ENCODE measurements around the gene AUTS2.

Gene AUTS2

DNA sequence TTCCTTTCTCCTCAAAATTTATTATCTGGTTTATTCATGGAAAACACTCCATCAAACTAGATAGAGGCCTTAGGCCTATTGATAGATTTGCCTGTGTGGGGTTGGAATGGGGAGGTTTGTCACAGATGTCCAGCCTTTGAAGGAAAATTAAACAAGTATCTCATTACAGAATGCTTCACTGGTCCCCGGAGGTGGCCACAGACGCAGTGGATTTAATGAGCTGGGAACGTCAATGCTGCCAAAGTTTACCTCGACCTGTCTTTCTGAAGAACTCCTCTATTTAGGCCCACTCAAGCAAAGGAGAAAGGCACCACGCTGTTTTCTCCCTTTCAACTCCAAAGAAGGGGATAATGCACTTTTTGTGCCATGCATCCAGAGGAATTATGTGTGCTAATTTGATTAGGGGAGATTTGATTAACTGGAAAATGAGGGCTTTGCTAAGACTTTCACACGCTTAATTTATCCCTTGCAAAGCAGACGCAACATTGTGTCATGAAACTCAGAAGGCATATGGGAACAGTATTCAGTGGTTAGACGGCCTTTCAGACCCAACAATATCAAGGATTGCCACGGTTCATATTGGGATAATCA, 974.9 kb downstream of the AUTS2 start:
- no peak for DNase-seq (ENCODE audit: low read depth, low spot score)

- no peak for DNase-seq (ENCODE audit: low read depth, low spot score)
Measured at GRCh38 chr7:70573696-70574095, 975.4 kb downstream of the AUTS2 start.

GRCh38 chr7:70574314-70574834, 976.1 kb downstream of the AUTS2 start:
- DNase-seq (ENCODE audit: low read depth, low spot score) = no peak

DNA sequence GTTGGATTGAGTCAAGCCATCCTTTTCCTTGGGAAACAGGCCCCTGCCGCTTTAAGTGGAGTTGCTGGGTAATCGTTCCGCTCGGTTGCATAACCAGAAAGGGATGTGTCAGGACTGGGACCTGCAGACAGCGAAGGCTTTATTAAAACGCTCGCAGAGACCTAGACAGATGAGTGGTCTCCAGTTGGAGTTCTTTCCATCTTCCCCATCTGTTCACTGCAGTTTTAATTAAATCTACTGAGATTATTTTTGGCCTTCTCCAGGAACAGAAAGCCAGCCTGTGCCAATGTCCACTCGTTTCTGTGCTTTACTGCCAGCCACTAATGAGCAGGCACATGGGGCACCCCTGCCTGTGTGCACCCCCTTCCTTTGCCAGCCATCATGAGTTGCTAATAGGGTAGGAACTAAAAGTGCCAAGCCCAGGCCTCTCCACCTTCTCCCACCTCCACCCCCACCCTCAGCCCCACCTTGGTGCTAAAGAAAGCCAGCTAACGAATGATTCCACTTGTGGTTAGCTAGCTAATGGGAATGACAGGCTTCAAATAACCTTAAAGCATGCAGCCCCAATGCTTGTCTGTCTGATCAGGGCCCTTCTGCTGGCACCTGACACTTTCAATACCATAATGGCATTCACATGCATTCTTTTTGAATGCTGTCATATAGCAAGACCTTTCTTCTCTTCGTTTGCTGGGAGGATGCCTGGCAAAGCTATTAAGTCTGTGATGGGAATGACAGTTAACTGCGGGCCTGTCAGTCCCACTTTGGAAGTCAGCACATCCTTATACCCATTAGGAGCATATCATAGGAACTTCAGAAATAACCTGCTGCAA, 976.9 kb downstream of the AUTS2 start:
- no peak for DNase-seq (ENCODE audit: low read depth, low spot score)

GRCh38 chr7:70577078-70577477, 978.8 kb downstream of the AUTS2 start:
- DNase-seq (ENCODE audit: low read depth, low spot score) = no peak

DNA sequence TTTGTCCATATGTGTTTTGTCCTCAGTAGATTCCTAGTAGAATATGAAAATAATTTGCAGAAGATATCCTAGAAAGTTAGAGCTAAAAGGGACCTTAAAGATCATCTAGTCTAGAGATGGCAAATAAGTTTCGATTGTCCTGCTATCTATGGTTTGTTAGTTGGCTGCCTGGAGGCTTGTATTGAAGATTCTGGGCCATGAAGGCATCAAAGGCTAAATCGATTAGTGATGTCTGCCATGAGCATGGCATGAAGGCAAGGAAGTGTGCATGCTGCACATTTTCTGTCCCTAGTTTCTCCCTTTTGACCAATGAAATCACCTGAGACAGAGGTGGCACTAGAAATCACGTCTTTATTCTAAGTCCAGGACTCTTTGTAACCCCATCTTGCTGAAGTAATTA, 979.9 kb downstream of the AUTS2 start:
- no peak for DNase-seq (ENCODE audit: low read depth, low spot score)

GRCh38 chr7:70579397-70580097, 981.3 kb downstream of the AUTS2 start:
- no peak for DNase-seq (ENCODE audit: low read depth, low spot score)

DNA sequence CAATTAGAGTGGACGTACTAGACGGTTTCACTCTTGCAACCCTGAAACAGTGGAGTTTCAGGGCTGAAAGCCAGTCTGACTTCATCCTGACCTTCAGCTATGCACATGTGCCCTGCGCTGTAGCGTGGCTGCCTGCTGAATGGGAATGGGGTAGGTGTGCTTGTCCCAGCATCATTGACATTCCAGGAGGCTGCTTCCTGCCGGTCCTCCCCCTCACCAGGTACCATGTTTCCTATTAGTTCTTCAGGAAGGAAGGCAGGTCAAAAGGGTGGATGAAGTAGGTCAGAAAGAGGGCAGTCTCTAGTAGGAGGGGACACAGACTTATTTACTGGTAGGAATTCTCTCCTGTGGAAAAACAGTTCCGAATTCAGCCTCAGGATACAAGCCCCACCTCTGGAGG, 981.9 kb downstream of the AUTS2 start:
- no peak for DNase-seq (ENCODE audit: low read depth, low spot score)

- no peak for DNase-seq (ENCODE audit: low read depth, low spot score)
Measured at GRCh38 chr7:70582927-70583895, 984.9 kb downstream of the AUTS2 start.

DNA sequence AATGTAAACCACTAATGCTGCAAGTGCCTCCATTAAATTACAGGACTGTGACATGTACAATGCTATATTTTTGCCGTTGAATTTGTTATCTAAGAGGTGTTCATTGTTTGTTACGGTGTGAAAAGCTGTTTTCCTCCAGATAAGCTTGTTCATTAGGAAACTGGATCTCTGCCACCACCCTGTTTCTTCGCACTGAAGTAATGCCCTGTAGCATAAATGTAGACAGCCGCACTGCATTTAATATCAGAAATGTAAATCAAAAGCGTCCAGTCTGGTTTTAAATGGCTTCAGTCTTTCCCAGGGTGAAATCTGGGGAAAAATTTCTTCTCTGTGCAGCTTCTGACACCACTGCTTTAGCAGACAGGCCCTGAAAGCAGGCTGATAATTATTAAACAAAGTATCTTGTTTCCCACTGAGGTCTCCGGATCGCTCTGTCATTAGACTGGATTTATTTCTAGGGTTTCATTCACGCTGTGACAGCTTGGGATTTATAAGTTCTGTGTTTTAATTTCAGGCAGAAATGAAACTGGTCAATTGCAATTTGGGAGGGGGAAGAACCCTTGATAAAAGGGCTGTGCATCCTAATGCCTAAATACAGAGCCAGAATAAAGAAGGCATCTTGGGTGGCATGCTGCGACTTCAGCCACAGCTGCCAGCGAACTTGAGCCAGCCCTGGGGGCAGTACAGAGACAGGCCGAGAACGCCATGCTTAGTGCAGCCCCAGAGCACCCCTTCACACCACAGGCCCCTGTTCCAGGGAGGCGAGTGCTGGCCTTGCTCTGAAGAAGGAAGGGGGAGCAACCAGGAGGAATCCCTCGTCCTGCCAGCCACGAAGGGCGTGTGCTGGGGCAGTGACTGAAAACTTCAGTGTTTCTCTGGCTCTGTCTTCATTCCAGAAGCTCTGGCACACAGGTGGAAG, 985.9 kb downstream of the AUTS2 start:
- no peak for DNase-seq (ENCODE audit: low read depth, low spot score)

DNA sequence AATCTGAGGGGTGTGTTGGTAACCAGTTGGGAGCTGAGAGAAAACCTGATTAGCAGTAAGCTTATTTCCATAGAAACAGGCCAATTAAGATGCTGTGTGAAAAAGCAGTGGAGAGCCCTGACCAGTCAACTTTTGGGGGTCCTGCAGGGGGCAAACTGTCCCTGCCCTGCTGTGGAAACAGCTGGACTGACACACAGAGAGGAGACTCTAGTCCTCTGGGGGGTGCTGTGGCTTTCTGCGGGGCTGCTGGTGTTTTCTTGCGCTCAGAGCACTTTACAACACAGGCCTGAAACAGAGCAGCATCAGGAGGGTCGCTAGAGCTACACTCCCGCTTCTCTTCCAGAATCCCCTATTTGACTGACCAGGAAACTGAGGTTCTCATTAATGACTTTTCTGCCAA, 986.8 kb downstream of the AUTS2 start:
- DNase-seq (ENCODE audit: low read depth, low spot score) = no peak

DNA sequence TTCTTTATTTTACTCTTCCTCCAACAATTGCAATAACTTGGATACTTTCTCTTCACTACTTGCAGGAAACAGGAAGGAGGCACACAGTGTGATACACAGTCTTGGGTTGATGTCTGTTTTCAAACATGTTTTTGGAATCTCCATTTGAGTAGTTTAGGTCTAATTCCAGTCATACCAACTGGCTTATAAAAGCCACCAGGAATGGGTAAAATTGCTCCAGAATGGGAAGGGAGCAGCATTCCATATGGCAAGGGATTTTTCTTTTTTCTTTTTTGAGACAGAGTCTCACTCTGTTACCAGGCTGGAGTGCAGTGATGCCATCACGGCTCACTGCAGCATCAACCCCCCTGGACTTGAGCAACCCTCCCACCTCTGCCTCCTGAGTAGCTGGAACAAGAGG, 988.5 kb downstream of the AUTS2 start:
- no peak for DNase-seq (ENCODE audit: low read depth, low spot score)

DNA sequence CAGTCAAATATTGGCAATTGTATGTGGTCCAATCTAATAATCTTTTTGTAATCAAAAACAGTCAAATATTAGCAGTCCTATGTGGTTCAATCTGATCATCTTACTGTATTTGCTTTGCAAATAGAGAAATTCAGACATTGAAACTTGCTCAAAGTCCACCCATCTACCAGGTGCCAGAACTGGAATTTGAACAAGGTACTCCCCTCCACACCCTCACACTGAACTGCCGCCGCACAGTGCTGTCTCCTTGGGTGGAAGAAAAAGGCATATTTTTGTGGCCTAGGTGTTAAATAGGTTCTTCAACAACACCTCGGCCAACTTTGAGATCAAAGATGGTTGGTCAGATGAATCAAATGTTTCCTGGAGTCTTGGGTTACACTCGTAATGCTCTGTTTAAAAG, 989.5 kb downstream of the AUTS2 start:
- no peak for DNase-seq (ENCODE audit: low read depth, low spot score)

DNA sequence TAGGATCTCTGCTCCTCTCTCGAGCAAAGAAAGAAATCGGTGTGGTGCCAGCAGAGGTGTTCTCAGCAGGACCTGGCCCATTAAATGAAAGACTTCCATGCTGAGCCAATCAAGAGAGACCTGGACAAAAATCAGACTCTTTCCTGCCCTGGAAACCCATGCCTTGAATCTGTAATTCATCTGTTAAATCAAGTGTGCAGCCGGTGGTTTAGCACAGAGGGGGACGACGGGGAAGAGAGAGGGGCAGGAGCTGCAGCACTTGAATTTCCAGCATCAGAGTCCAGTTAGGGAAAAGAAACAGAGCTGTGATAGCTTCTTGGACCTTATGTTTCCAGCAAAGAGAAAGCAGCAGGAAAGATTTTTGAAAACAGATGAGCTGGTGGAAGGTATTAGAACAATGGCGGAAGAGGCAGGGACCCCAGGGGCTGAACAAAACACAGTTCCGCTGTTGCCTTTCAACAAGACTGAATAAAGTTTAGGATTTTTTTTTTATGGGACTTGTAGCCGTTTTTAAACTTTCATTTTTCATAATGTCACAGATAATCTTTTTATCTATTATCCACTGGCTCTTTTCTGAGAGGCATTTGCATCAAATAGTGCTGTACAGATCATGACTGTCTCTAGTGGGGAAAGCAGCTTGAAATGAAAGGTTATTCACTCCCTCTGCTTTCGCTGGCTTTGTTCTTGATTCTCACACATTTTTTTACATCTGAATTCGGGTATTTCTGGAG, 990.1 kb downstream of the AUTS2 start:
- no peak for DNase-seq (ENCODE audit: low read depth, low spot score)

DNA sequence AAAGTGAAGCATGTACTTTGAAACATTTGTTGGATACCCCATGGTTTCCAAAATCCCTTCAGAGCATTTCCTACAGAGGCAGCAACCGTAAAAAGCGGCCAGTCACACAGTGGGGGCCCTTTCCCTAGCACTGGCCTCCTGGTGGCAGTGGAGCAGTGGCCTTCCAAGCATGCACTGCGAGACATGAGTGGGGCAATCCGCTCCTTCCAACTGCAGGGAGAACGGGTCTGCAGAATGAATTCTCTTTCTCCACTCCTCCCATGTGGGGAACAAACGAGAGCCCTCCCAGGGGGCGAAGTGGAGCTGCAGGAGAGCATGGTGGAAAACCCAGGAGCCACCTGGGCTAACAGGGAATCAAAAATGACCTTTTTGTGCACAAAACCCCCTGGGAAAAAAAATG, 990.7 kb downstream of the AUTS2 start:
- no peak for DNase-seq (ENCODE audit: low read depth, low spot score)

GRCh38 chr7:70589590-70589989, 991.3 kb downstream of the AUTS2 start:
- DNase-seq (ENCODE audit: low read depth, low spot score) = no peak

DNA sequence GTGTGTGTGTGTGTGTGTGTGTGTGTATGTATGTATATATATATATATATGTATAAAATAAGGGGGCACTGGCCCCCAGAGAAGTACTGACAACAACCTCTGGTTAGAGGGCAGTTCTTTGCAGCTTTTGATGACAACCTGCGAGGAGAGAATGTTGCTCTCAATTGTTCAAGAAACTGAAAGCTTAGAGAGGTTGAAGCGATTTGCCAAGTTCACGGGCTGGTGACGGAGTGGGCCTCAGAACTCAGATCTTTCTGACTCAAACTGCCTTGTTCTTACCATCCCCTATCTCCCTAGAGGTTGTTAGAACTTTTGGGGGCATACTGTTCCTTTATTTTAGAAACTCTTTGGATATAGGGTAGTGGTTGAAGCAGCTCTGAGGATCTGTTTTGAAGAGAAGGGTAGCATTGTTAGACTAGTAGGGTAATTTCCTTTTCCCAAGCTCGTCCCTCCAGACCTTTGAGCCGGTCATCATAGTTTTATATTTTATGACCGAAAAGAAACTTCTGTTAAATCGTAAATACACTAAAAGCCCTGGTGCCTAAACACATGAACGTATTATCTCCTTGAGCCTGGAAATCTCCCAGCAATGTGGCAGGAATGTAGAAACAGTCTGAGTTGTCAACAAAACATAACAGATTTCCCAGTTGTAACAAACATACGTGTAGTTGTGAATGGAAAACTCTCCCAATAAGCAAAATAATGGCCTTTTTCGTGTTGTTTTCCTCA, 992.0 kb downstream of the AUTS2 start:
- DNase-seq (ENCODE audit: low read depth, low spot score) = no peak

DNA sequence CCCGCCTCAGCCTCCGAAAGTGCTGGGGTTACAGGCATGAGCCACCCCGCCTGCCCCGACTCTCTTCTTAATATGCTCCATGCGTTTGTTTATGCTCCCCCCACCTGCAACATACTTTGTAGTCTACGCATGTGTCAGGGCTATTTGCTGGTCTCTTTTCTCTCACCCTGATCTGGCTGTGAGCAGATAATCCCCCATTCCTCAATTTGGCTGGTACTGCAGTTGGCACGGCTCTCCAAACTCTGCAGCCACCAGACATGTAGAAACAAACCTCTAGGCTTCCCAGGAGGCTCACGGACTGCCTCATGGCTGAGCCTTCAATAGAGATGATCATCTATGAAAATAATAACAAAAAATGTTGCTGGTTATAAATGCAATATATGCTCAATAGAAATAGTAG, 993.4 kb downstream of the AUTS2 start:
- DNase-seq (ENCODE audit: low read depth, low spot score) = no peak

- DNase-seq (ENCODE audit: low read depth, low spot score) = no peak
Measured at GRCh38 chr7:70592171-70592570, 993.9 kb downstream of the AUTS2 start.
